Vagina (tissue), 2 donors: ENCODE data around the gene MYOF. TPM values are rescaled to one million over a fixed set of nuclear protein-coding genes. Genes with fewer than 3 reads are reported as not detected.
A peak's percentile ranks its signal among the peaks of the same experiment; 100 is the strongest.

Experiments used
- DNase-seq, 2 donors: peaks; one replicate each; pipeline ENCODE4 v3.0.0-alpha.2; 2017; ENCODE audit errors: extremely low spot score in 2 of 2
- H3K27ac ChIP-seq: fragments of 200-600 bp; sonication (generic); one replicate; pipeline ENCODE4 v1.5.1; 2019
- H3K27me3 ChIP-seq: fragments of 200-600 bp; sonication (generic); one replicate; pipeline ENCODE4 v1.5.1; 2019
- H3K36me3 ChIP-seq, 2 donors: fragments of 200-600 bp; sonication (generic); one replicate each; pipeline ENCODE4 v1.5.1; 2017 to 2019
- H3K4me1 ChIP-seq: fragments of 200-600 bp; sonication (generic); one replicate; pipeline ENCODE4 v1.5.1; 2019
- H3K4me3 ChIP-seq, 2 donors: fragments of 200-600 bp; sonication (generic); 1 replicate in 1 of 2; 2 replicates in 1 of 2; pipeline ENCODE4 v1.5.1; 2016 to 2019
- H3K9me3 ChIP-seq: fragments of 200-600 bp; sonication (generic); one replicate; pipeline ENCODE4 v1.5.1; 2019
- POLR2A ChIP-seq, 2 donors: fragments of 450-650 bp; IDR thresholded peaks; one replicate each; pipeline ENCODE4 v1.6.1; 2017; ENCODE audit warnings: antibody characterized with exemption in 2 of 2, mild to moderate bottlenecking in 2 of 2, moderate library complexity in 2 of 2
- POLR2AphosphoS5 ChIP-seq, 2 donors: sonication (generic); formaldehyde crosslinking; IDR thresholded peaks; one replicate each; pipeline ENCODE4 v1.9.0; 2017; ENCODE audit warnings: antibody characterized with exemption in 2 of 2, mild to moderate bottlenecking in 2 of 2, low read depth in 1 of 2; ENCODE audit not compliant: insufficient read depth in 1 of 2
- intact Hi-C: fragments of 100-400 bp; cut with DNase I; formaldehyde crosslinking; loops from one replicate; pipeline ENCODE4 v1.15.1; 2023
- total RNA-seq: library from RNA; depleted of rRNA; stranded (reverse); fragments of >200 nt; gene quantifications from one replicate; pipeline ENCODE4 v1.2.3, GENCODE V29; 2016
- TF ChIP-seq, protein P1 (sequence below), 3 experiments: fragments of 450-650 bp in 2 of 3; fragments of 200-600 bp in 1 of 3; sonication (generic) in 1 of 3; IDR thresholded peaks; one replicate each; pipeline ENCODE4 v1.5.1; 2017 to 2019; ENCODE audit warnings: antibody characterized with exemption in 3 of 3, mild to moderate bottlenecking in 2 of 3, moderate library complexity in 2 of 3

MYOF gene
- total RNA-seq, 1 donor from 2014 or later: 107 TPM

DNA sequence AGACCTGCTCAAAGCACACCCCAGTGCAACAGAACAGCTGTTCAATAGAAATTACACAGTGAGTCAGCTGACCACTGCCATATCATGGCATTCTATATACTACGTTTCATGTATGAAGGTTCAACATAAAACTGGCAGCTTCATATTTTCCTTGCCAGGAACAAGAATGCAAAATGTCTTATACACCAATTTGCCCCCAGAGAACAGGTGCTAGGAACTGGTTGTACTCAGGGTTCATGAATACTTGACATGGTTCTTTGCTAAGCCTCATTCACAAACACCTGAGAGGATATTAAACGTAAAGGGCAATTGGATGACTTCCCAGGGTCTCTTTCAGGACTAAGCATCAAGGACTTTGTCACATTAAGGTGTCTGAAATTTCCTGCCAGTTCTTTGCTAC is 6.9 kb downstream of the MYOF start:
- H3K36me3 ChIP-seq: no peaks in the 10 kb centered on the region
- no peak overlapping the region for H3K4me3 ChIP-seq
- H3K9me3 ChIP-seq: no peaks in the 10 kb centered on the region
- no peak for DNase-seq
- TF ChIP-seq, protein P1, sequence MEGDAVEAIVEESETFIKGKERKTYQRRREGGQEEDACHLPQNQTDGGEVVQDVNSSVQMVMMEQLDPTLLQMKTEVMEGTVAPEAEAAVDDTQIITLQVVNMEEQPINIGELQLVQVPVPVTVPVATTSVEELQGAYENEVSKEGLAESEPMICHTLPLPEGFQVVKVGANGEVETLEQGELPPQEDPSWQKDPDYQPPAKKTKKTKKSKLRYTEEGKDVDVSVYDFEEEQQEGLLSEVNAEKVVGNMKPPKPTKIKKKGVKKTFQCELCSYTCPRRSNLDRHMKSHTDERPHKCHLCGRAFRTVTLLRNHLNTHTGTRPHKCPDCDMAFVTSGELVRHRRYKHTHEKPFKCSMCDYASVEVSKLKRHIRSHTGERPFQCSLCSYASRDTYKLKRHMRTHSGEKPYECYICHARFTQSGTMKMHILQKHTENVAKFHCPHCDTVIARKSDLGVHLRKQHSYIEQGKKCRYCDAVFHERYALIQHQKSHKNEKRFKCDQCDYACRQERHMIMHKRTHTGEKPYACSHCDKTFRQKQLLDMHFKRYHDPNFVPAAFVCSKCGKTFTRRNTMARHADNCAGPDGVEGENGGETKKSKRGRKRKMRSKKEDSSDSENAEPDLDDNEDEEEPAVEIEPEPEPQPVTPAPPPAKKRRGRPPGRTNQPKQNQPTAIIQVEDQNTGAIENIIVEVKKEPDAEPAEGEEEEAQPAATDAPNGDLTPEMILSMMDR (IDR thresholded peaks at IDR 0.05): no peak
- peak overlapping the region; percentile 95 for H3K27ac ChIP-seq
- H3K4me1 ChIP-seq: peaks cover 94% of the 10 kb centered on the region
- intact Hi-C loops: no loop called here
- H3K27me3 ChIP-seq: no peaks in the 10 kb centered on the region

DNA sequence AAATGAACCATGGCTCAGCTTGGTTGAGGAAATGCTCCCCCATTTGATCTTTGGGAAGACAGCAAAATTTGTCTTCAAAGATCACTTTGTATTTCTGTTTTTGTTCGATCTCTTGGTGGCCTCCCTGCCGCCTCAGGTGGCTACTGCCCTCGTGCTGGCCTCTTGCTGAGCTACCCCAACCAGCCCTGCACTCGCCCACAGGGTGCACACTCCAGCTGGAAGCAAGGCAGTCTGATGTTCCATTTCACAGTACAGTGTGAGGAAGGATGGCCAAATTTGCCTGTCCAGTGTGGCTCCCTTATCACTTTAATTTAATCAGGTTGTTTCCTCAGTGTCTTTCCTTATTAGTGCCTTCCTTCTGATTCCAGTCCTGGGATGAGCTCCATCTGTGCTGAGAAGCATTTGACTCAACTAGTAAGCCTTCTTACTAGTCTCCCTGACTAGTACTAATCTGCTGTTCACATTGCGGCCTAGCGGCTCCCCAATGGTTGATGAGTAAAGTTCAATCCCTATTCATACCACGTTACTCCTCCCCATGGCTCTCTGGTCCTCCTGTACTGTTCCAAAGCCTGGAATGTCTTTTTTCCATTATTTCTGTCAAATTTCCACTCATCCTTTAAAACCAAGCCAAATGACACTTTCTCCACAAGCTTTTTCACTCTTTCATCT is 8.2 kb downstream of the MYOF start:
- peaks cover 94% of the 10 kb centered on the region for H3K4me1 ChIP-seq
- no peak for DNase-seq
- H3K27ac ChIP-seq: peak overlapping the region; percentile 90
- no peaks in the 10 kb centered on the region for H3K9me3 ChIP-seq
- intact Hi-C loops: no loop called here
- H3K27me3 ChIP-seq: no peaks in the 10 kb centered on the region
- TF ChIP-seq, protein P1 (IDR thresholded peaks at IDR 0.05): no peak
- TF ChIP-seq POLR2A (IDR thresholded peaks at IDR 0.05) (no peak), POLR2AphosphoS5 (IDR thresholded peaks at IDR 0.05; ENCODE audit: insufficient read depth in 1 of 2, low read depth in 1 of 2) (no peak)
- H3K36me3 ChIP-seq: no peaks in the 10 kb centered on the region
- H3K4me3 ChIP-seq: no peak overlapping the region

DNA sequence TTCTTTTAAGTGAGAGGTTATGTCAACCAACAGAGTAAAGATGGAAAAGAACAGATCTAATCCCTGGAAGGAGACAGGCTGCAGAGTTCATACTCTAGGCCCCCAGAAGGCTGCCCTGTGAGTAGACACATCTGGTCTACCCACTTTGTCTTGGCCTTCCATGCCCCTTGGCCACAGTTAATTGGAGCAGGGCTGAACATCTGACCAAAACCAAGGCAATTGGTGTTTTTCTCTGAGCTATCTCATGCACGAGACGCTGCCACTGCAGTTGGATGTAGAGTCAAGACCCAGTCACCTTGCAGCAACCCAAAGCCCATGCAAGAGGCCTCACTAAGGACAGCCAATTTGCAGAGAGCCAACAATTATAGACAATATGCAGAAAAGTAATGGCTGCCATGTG is 9.0 kb downstream of the MYOF start:
- H3K9me3 ChIP-seq: no peaks in the 10 kb centered on the region
- no peaks in the 10 kb centered on the region for H3K36me3 ChIP-seq
- no peak overlapping the region for H3K4me3 ChIP-seq
- no peak for DNase-seq
- peaks cover 94% of the 10 kb centered on the region for H3K4me1 ChIP-seq
- intact Hi-C loops: no loop called here
- TF ChIP-seq POLR2A (IDR thresholded peaks at IDR 0.05) (no peak), POLR2AphosphoS5 (IDR thresholded peaks at IDR 0.05; ENCODE audit: insufficient read depth in 1 of 2, low read depth in 1 of 2) (no peak)
- TF ChIP-seq, protein P1 (IDR thresholded peaks at IDR 0.05): no peak
- H3K27me3 ChIP-seq: no peaks in the 10 kb centered on the region
- peak overlapping the region; percentile 90 for H3K27ac ChIP-seq

DNA sequence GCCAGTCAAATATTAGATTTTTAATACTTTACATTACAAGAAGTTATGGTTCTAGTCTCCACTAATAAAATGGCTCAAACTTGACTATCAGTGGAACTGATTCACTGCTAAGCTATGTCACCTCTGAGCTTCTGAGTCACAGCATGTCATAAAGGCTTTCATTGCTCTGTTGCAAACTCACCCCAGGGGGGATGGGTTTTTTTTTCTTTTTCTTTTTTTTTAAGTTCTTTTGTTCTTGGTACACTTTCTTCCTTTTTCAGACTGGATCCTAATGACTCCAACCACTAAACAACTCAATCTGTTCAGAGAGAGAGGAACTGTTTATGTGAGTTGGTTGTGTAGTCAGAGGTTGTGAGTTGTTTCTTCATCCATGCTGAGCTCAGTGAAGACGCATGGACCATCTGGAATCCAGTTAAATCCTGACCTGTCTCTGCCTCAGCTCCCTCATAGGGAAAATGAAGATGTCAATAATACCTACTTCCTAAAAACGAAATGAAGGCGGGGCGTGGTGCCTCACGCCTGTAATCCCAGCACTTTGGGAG is 11.0 kb downstream of the MYOF start:
- Histone ChIP-seq H3K9me3 (no peaks in the 10 kb centered on the region), H3K27me3 (no peaks in the 10 kb centered on the region), H3K27ac (peak overlapping the region; percentile 90), H3K4me3 (no peak overlapping the region), H3K4me1 (peaks cover 95% of the 10 kb centered on the region), H3K36me3 (no peaks in the 10 kb centered on the region)
- intact Hi-C loops: no loop called here
- DNase-seq: no peak
- TF ChIP-seq POLR2A (IDR thresholded peaks at IDR 0.05): peak in 1 of 2 donors; percentile 13
- TF ChIP-seq POLR2AphosphoS5 (IDR thresholded peaks at IDR 0.05; ENCODE audit: insufficient read depth in 1 of 2, low read depth in 1 of 2): peak; percentile 49 to 96
- TF ChIP-seq, protein P1 (IDR thresholded peaks at IDR 0.05): no peak

DNA sequence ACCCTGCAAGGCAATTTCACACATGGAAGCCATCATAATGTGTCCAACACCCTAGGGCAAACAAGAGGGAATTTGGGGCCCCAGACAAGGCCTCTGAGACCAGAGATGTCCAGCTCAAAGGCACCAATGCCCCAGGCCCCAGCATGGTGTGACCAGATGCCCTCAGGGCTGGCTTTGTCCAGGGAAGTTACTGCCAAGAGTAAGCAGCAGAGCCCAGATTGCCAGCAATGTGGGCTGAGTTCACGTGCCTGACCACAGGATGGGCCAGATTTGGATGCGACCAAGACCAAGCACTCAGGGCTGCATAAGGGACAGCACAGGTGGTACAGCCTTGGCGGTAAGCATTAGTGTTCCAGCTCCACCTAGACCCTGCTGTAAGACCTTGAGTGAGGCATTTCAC is 12.7 kb downstream of the MYOF start:
- Histone ChIP-seq H3K27me3 (no peaks in the 10 kb centered on the region), H3K27ac (peak overlapping the region; percentile 90), H3K4me3 (no peak overlapping the region), H3K9me3 (no peaks in the 10 kb centered on the region), H3K36me3 (no peaks in the 10 kb centered on the region), H3K4me1 (peaks cover 95% of the 10 kb centered on the region)
- intact Hi-C loops: no loop called here
- no peak for DNase-seq
- TF ChIP-seq, protein P1 (IDR thresholded peaks at IDR 0.05): no peak
- TF ChIP-seq POLR2AphosphoS5 (IDR thresholded peaks at IDR 0.05; ENCODE audit: insufficient read depth in 1 of 2, low read depth in 1 of 2): no peak
- no peak for TF ChIP-seq POLR2A (IDR thresholded peaks at IDR 0.05)
